ENCODE data around the gene ARHGEF28.

ARHGEF28 gene

GRCh38 chr5:73950441-73950873, 324.5 kb downstream of the ARHGEF28 start:
- DNase-seq = no peak

- DNase-seq = no peak
Measured at GRCh38 chr5:73950912-73951430, 325.0 kb downstream of the ARHGEF28 start.

DNA sequence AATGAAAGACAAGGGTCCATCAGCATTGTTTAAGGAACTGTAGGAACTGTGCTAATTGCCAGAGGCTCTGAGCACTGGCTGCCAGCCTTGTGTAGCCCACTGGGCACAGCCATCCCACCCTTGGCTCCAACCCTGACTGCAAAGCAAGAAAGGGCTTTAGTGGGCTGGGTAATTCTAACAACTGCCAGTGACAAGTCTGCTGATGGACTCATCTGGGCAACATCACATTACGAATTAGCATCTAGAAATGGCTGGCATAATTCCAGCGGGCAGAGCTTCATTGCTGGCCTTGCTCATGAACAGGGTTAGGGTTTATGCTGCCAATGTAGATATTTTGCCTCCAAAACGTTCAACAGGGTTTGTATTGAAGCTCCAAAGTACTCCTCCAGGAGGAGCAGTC, 326.9 kb downstream of the ARHGEF28 start:
- no peak for DNase-seq

DNA sequence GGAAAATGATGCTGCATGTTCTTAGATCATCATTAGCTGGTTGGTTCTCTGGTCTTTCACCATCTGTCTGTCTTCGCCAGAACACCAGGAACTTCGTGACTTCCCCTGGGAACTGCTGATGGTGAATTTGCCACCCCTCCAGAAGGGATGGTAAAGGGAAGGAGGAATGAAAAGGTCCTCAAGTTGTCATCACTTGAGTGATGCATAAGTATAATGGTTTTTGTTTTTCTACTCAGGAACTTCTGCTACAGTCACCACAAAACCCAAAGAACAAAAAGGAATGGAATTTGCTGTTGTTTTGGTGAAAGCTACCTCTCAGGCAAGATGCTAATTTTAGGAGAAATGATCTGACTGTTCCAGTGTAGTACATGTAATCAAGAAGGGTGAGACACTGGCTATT, 328.4 kb downstream of the ARHGEF28 start:
- DNase-seq = no peak

- no peak for DNase-seq
Measured at GRCh38 chr5:73955271-73955846, 329.4 kb downstream of the ARHGEF28 start.

GRCh38 chr5:73957397-73958001, 331.5 kb downstream of the ARHGEF28 start:
- no peak for DNase-seq

DNA sequence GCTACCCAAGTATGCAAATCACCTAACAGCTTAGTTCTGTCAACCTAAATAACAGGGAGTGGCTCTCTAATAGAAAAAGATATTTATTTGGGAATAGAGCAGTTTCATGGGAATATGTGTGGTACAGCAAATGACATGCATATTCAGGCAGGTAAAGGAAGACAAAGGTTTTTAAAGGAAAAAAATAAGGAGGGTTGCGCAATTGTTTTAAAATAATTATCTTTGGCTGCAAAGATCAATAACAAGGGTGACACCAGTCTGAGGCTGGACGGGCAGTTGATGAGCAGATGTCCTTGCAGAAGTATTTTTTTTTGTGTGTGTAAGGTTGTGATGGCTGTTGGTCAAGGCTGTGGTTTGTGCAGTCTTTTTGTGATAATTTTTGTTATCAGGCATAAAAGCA, 332.0 kb downstream of the ARHGEF28 start:
- no peak for DNase-seq

GRCh38 chr5:73960023-73960422, 334.0 kb downstream of the ARHGEF28 start:
- no peak for DNase-seq

DNA sequence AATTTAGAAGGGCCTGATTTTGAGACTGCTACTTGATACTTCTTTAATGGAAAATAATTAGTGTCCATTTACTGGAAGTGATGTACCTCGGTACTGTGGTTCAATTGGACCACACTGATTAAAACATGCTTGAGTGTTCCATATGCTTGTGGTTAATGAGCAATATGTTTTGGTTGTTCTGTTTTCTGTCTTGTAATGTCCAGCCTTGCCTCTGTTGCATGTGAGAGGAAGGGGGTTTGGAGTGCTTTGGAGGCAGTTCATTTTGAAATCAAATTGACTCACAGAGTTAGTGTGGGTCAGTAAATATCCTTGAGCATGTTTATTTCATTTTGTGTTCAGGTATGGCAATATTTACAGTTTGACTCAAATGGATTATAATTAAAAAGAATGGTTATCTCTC, 334.4 kb downstream of the ARHGEF28 start:
- no peak for DNase-seq

DNA sequence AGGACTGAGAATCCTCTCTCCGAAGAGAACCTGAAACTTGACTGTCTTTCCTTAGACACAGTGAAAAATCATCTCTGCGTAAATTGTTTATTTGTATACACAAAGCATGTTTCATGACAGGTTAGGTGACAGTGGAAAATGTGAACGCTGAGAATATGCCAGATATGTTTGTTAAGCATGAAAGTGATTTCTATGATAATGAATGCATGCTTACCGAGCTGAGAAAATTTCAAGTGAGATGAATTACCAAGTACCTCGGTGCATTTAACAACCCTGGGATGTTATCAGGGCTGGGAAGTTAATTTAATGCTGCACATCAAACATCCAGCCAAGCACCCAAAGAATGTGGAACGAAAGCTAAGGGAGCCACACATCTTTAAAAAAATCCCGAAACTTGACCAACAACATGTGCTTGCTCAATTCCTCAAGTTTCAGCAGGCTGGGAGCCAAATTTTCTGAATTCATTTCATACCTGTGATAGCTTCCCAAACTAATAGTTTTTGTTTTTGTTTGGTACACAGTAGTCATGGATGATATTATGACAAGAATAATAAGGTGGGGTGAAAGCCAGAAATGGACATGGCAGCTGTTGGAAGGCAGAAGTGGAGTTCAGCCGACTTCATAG, 336.9 kb downstream of the ARHGEF28 start:
- DNase-seq = no peak

GRCh38 chr5:73964352-73964865, 338.4 kb downstream of the ARHGEF28 start:
- DNase-seq = no peak

DNA sequence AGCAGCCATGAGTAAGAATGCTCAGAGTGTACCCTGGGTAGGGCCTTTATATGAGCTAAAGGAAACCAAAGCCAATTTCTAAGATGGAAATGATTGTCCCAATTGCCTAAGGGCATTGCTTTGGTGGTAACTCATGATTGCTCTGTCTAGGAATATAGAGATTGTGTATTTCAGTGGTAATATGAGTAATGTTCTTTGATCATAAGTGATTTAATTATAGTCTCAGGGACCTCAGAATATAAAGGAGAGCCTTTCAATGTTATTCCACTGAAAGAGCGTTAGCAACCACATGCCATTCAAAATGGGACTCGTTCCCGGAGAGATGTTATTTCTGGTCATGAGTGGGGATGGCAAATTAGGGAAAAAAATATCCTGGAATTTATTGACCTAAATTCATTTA, 340.5 kb downstream of the ARHGEF28 start:
- DNase-seq = peak; percentile 73

GRCh38 chr5:73967347-73967746, 341.4 kb downstream of the ARHGEF28 start:
- no peak for DNase-seq

- DNase-seq = no peak
Measured at GRCh38 chr5:73968246-73968645, 342.2 kb downstream of the ARHGEF28 start.

DNA sequence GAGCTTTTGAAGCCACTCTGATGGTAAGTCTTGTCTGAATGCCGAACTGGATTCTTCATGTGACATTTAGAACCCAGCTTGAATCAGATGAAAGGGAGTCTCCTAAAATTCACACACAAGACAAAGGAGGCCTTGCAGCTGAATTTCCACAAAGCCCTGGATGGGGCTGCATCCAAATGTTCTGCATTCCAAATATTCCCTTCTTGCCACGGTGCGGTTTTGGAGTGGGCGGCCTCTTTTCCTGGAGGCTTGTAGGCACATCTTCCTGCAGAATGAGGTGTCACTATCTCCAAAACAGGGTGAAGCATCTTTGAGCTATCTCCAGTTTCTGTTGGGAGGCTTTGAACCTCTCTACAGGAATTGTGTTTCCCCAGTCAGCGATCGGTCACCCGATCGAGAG, 342.7 kb downstream of the ARHGEF28 start:
- no peak for DNase-seq

- no peak for DNase-seq
Measured at GRCh38 chr5:73969195-73970036, 343.4 kb downstream of the ARHGEF28 start.

DNA sequence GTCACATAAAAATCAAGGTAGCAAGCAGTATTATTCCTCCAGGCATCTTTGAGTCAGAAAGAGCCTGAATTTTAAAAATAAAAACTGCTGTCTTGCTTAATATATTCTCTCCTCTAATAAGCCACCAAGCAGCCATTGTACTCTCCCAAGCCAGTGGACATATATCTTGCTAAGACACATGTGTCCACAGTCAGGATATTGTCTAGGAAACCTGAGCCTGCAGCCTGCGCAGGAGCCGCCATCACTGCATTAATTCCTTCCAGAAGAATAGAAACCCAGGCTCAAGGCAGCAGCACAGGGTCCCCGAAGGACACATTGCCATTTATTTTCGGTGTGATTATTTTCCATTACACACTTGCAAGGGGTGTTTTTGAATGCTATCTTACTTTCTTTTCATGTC, 345.3 kb downstream of the ARHGEF28 start:
- DNase-seq = no peak

DNA sequence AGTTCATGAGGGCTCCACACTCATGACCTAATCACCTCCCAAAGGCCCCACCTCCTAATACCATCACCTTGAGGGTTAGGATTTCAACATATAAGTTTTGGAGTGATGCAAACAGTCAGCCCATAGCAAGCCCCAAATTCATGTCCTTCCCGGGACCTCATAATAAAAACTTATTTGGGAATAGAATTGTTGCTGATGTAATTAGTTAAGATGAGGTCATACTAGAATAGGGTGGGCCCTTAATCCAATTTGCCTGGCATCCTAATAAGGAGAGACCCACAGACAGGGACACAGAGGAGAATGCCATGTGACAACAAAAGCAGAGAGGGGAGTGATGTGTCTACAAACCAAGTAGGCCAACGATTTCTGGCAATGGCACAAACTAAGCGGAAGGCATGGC, 347.1 kb downstream of the ARHGEF28 start:
- no peak for DNase-seq

DNA sequence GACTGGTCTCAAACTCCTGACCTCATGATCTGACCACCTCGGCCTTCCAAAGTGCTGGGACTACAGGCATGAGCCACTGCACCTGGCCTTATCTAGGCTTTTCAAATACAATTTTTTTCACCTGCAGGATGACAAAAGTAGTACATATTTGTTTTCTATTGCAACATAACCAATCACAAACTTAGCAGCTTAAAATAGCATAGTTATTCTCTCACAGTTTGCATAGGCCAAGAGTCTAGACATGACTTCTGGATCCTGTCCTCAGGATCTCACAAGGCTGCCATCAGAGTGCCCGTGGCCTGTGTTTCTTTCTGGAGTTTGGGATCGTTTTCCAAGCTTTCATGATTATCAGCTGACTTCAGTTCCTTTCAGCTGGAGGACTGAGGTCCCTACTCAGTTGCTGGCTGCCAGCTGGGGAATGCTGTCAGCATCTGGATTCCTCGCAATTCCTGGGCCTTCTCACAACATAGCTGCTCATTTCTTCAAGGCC, 348.9 kb downstream of the ARHGEF28 start:
- DNase-seq = no peak

DNA sequence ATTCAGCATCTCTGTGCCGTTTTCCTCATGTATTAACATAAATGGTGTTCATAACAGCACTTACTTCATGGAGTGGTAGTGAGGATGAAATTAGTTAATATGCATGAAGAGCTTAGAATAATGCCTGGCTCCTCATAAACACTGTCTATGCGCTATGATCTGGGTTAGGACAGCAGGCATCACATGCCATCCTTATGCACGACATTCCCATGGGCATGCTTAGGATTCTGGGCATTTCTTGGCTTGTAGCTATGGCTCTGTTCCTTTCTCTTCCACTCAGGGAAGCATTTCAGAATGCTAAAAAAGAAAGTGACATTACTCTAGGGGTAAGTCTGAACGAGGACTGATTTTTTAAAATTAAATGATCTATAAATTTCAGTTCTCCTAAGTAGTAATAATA, 349.8 kb downstream of the ARHGEF28 start:
- DNase-seq = no peak

GRCh38 chr5:73977146-73977545, 351.1 kb downstream of the ARHGEF28 start:
- DNase-seq = no peak

DNA sequence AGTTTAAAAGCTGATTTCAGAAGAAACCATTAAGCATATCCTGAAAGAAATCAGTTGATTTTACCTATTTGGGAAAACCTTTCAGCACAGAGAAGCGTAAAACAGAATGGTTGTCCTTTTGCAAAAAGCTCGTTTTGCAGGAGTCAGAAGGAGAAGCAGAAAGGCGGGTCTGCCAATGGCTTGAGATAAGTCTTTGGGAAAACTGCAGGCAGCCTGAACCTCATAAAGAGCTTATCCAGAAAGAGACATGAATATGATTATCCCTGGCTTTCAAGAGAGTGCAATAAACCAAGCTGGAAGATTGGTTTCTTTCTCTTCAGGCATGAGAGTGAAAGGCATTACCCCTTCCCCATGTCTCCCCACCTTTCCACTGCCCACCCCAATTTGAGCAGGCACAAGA, 353.3 kb downstream of the ARHGEF28 start:
- no peak for DNase-seq

- no peak for DNase-seq
Measured at GRCh38 chr5:73981704-73982103, 355.7 kb downstream of the ARHGEF28 start.
